ENCODE measurements around the gene FBXO41. TPM values are rescaled to one million over a fixed set of nuclear protein-coding genes. Genes with fewer than 3 reads are reported as not detected.
"Not testable (repeated sequence)": the region's sequence is repeated elsewhere in the genome, so short reads cannot be mapped to it uniquely, and the experiment has no call there.

FBXO41 gene
- polyA plus RNA-seq, 4 donors, result 1.8 to 2.5 (median 1.8) TPM

DNA sequence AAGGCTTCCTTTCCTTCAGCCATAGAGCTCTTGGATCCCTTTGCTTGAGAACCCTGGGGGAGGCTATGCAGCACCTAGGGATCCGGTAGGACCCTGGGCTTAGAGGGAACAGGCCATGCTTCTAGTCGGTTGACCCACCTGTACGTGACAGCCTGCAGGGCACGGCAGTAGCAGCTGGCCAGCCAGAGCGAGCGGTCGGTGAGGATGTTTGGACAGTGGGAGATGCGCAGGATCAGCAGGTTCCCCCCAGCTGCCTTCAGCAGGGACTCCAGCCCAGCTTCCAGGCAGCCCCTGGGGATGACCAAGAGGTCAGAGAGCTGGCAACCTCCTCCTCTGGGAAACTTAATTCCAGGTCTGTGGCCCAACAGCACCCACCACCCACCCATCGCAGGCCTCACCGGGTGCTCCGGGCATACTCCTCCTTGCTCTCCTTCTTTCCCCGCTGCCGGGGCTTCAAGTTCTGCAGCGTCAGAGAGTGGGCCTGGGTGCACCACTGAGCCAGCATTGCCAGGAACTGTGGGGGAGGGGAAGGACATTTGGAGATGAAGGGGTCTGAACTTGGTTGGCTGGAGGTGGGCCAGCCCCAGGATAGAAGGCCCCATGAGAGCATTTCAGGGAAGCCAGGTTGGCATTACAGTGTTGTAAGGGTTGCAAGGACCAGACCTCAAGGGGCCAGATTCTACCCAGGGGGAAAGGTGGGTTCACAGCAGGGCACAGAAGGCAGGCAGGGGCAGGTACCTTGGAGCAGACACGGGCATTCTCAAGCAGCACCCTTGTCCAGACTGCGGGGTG lies 20.5 kb downstream of the FBXO41 start:
- DNase-seq (ENCODE audit: low read depth in 4 of 4, low spot score in 3 of 4), result no peak

DNA sequence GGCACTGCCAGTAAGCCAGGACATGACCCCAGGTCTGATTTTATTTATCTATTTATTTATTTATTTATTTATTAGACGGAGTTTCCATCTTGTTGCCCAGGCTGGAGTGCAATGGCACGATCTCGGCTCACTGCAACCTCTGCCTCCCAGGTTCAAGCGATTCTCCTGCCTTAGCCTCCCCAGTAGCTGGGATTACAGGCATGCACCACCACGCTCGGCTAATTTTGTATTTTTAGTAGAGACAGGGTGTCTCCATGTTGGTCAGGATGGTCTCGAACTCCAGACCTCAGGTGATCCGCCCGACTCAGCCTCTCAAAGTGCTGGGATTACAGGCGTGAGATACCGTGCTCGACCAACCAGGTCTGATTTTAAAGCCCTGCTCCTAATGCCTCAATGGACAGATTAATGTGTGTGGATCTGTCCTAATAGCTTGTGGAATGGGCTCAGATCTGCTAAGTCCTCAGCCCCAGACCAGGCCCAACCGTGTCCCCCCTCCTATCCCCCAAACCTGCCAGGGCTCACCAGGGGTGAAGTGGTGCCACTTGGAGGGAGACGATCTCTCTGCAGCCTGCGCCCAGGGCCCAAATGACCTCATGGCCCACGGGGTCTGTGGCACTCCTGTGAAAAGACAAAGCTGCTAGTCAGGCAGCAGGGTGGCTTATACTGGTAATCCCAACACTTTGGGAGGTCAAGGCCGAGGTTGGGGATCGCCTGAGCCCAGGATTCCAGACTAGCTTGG lies 21.4 kb downstream of the FBXO41 start:
- DNase-seq (ENCODE audit: low read depth in 4 of 4, low spot score in 3 of 4), result not testable (repeated sequence)

DNA sequence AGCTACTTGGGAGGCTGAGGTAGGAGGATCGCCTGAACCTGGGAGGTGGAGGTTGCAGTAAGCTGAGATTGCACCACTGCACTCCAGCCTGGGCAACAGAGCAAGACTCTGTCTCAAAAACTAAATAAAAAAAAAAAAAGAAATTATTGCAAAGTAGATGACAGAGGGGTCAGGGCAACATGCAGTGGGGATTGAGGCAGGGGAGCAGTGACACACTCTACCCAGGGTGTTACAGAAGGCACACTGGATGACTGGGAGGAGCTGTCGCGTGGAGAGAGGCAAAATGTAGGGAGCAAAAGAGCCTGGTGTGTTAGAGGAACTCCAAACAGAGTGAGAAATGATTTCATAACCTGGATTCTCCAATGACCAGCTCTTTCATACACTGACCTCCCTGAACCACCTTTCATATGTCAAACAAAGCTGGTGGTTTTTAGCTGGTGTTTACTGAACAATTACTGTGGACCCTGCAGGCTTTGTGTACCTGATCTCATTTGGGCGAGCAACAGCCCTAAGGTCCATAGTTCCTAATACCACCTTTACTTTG lies 22.1 kb downstream of the FBXO41 start:
- DNase-seq (ENCODE audit: low read depth in 4 of 4, low spot score in 3 of 4), result no peak

DNA sequence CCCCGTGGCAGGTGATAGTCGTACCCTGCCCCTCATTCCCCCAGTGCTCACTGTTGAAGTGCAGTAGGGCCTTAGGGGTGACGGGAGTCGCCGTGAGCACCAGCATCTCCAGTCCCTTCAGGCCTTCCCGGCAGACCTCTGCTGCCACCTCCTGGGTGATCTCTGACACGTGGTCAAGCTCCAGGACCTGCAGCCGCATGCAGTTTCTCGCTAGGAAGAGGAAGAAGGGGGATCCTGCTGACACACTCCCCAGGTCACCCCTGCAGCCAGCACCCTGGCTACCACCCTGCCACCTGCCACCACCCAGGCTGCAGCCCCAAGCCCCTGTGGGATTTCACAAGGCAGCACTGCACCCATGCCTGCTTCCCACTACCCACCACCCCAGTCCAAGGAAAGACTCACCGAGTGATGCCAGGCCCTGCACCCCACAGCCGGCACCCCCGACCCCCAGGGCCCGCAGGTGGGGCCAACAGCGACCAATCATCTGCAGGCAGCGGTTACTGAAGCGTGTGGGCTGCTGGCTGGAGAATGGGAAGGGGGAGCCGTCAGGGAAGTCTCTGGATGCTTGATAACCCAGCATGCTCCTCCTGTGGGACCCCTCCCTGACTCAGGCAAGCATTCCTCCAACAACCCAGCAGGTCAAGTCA lies 23.8 kb downstream of the FBXO41 start:
- no peak for DNase-seq (ENCODE audit: low read depth in 4 of 4, low spot score in 3 of 4)

DNA sequence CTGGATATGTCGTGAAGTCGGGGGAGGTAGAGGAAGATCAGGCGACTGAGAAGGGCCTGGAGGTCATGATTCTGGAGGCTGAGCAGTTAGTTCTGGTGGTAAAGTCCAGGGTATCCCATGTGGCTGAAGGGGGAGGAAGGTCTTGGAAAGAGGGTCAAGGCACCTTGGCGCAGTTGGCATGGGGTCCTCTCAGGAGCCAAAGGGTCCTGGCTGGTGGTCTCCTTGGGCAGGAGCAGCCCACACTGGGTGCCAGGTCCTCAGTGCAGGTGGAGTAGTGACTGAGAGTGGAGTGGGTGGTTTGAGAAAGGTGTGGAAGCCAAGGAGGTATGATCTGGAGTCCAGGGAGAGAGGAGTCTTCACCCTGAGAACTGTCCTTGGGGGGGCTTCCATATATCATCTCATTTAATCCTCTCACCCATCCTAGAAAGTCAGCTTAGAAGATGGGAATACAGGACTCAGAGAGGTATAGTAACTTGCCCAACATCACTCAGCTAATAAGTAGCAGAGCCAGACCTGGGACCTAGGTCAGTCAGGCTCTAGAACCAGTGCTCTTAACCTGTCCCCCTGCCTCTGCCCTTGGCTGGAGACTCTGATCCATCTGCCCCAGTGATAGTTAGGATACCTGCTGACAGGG lies 24.5 kb downstream of the FBXO41 start:
- DNase-seq (ENCODE audit: low read depth in 4 of 4, low spot score in 3 of 4), result no peak

DNA sequence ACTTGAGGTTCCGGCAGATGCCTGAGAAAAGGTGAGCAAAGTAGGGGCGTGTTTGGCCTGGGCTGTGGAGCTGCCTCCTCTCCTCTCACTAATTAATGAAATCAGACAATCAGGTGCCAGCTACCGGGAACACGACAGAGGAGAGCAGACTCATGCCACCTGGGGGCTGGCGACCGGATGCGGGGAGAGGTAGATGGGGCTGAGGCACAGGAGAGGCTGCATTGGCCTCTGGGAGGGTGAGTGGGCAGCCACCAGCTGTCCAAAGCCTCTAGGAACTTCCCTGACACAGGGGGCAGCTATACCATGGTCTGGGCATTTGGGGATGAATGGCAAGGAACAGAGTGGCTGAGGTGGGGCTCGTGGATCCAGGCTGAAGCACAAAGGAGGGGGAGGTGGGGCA lies 25.0 kb downstream of the FBXO41 start:
- DNase-seq (ENCODE audit: low read depth in 4 of 4, low spot score in 3 of 4), result no peak

DNA sequence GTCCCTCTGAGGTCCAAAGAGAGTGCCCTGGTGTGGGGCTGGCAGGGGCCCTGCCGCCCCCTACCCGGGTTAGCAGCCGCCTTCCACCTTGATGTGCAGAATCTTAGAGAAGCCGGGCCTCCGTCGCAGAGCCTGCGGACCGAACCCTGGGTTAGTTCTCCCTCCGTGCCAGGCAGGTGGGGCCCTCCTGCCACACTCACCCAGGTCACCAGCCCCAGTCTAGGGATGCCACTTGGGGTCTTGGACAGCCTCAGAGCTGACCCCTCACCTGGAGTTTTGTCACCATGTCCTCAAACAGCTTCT lies 25.4 kb downstream of the FBXO41 start:
- no peak for DNase-seq (ENCODE audit: low read depth in 4 of 4, low spot score in 3 of 4)

DNA sequence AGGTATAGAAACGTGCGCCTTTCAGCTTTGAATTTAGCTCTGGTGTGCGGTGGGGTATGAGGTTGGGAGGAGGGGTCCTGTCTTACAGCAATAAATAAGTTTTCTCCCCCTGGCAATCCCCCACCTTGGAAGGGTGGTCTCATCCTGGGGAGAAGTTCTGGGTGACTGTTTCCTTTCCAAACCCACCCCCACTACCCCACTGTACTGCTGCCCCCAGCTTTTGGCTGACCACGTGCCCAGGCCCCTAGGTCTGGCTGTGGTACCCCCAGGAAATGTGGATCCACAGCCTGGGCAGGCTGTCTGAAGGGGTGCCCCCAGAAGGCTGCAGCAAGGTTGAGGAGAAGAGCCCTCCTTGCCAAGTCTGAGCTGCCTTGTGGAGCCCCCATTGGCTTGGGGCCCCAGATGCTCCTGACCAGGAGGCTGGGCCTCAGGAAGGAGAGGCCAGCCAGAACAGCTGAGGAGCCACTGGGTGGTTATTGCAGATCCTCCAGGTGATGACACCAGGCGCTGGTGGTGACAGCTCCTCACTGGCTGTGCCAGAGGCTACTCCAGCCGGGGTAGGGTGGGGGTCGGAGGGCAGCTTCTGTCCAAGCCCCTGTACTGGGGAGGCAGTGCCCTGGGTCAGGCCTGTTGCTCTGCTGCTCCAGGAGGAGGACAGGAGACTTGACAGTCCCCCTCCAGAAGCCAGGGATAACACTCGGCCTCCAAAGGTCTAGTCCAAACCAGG lies 25.9 kb downstream of the FBXO41 start:
- no peak for DNase-seq (ENCODE audit: low read depth in 4 of 4, low spot score in 3 of 4)

DNA sequence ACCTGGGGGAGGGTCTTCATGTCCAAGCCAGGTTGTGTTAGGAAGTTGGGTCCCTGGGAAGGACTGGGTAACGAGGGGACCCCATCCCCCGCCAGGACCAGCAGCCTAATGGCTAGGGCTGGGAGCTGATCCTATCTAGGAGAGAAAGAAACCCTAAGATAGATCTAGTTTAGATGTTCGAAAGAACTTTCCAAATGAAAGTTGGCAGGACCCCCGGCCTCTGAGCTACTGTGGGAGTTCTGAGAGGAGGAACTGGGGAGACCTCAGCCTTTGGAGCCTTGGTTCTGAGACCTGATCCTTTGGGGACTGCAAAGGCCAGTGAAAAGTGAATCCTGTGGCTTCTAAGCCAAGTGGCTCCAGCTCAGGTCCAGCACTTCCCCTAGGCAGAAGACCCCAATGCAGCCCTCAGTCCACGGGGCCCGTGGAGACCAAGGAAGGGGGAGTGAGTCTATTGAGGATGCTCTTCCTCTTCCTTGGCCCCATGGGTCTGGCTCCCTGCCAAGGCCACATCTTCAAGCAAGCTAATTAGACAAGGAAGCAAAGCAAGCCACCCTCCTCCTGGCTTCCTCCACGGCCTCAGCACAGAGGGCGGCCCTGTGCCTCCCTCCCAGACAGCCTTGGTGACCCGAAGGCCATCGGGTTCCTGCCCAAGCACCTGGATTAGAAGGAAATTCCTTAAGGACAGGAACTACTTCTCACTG lies 26.7 kb downstream of the FBXO41 start:
- no peak for DNase-seq (ENCODE audit: low read depth in 4 of 4, low spot score in 3 of 4)

DNA sequence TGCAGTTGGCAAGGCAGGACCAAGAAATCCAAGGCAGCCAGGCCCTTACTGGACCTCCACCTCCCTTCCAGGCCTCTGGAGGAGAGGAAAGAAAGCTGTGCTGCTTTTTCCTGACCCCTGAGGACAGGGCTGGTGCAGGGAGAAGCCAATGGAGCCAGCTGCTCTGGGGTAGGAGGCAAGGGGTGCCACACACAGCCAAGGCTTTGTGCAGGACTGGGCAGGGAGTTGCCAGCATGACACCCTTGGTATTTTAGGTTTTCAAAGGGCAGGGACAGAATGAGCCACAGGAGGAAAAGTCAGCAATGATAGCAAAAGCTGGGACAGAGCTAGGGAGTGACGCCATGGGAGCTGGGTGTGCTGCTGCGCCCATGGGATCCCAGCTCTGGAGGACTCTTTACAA lies 27.3 kb downstream of the FBXO41 start:
- no peak for DNase-seq (ENCODE audit: low read depth in 4 of 4, low spot score in 3 of 4)

DNA sequence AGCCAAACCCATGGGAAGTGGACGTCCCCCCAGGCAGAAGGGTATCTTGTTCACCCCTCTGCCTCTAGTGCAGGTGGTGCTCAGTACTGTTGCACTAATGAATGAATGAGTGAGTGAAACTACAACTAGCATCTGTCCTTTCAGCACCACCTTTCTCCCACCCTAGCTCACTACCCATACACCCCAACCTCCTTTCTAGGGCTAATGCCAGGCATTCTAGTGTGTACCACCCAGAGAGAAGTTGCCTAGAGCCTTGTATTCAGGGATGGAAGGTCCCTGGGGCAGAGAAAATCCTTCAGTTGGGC lies 27.7 kb downstream of the FBXO41 start:
- no peak for DNase-seq (ENCODE audit: low read depth in 4 of 4, low spot score in 3 of 4)

DNA sequence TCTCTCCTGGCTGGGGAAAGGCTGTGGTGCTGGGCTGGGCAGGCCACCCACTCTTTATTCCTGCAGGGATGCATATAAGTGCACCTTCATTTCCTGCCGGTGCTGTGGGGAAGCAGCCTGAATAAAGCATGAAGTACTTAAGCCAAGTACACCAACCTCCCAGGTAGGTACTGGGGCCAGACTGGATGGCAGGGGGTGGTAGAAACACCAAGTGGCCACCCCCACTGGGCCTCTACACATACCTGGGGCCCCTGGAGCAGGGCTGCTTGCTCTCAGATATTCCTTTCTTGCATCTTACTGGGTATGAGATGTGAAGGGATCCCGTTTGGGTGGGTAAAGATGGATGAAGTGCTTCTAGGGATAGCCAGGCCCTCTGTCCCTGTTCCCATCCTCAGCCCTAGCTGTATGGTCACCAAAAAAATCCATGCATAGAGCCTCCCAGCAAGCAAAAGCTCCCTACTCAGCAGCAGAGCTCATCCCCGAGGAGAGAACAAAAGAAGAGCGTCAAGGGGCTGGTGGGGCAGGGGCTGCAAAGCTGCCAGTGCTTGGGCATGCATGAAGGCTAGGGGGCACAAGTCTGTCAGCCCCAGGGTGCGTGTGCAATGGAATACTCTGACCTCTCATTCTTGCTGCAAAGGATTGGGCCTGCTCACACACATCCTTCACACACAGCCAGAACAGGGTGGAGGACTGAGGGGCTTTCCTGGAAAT lies 28.2 kb downstream of the FBXO41 start:
- DNase-seq (ENCODE audit: low read depth in 4 of 4, low spot score in 3 of 4), result no peak

DNA sequence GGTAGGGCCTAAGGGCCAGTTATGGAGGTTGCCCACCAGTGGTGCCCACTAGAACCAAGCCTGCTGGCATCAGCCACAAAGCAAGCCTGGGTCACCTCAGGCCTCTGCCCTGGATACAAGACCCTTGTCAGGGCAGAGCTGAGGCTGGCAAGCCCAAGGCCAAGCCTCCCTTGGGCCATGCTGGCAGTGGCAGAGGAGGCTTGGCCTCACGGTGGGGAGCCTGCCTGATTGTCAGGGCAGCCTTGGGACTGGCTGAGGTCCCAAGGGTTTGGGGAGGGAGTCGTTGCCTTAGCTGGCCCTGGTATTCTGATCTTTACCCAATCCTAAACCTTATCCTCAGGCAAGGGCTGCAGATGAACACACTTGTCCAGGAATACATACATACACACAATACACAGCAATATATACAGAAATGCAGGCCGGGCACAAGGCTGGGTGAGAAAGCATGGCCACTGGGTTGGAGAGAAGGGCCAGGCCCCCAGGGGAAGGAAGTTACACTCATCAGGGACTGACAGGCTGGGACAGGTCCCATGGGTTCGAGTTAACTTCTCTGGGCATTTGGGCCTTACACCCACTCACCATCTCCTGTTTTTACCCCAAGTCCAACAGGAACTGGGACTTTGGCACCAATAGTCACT lies 29.2 kb downstream of the FBXO41 start:
- DNase-seq (ENCODE audit: low read depth in 4 of 4, low spot score in 3 of 4), result no peak

DNA sequence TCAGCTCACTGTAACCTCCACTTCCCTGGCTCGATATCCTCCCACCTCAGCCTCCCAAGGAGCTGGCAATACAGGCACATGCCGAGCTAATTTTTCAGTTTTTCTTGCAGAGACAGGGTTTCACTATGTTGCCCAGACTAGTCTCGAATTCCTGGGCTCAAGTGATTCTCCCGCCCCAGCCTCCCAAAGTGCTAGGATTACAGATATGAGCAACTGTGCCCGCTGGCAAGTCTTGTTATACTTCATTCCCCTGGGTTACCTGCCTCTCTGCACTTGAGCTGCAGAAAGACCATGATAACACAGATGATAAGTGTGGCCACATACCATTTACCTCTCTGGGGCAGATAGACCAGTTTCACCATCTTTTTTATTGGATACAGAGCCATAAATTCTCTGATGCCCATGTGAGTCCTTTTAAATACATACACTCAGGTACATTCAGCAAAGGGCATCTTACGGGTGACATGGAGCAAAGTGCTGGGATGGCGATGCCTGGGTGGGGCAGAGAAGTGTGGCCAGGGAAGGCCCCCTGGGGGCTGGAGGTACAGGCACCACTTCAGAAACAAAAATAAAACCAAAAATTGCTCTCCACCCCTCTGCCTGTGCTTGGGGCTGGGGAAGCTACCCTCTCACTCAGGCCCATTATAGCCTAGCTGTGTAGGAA lies 29.8 kb downstream of the FBXO41 start:
- DNase-seq (ENCODE audit: low read depth in 4 of 4, low spot score in 3 of 4), result no peak

DNA sequence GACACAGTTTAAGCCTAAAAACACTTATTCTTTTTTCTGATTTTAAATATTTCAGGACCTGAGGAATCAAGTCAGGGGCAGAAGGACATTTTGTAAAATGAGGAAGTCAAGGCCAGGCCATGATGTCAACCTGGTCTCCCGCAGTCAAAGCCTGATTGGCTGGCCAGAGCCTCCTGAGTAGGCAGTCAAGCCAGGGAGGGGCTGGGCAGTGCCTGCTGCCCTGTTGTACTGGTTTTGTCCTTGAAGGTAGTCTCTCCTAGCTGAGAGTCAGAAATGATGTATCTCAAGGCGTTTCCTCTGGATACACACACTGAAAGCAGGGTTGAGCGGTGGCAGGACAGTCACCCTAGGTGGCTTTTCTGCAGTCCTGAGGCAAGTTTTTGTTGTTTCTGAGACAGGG lies 30.4 kb downstream of the FBXO41 start:
- no peak for DNase-seq (ENCODE audit: low read depth in 4 of 4, low spot score in 3 of 4)

DNA sequence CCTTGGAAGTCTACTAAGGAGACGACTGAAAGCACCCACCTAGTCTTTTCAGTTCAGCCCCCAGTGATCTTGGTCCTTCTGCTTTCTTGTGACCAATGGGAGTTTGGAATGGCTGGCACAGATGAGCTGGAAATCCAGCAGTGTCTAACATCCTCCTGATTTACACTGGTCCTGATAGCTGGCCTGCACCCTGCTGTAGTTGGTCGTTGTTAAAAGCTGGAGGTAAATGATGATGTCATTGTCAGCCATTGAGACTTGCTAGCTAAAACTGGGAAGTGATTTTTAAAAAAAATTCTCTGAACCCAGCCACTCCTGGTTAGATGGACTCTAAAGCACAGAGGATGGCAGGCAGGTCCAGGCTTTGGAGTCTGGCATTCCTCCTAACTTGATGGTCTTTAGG lies 30.9 kb downstream of the FBXO41 start:
- DNase-seq (ENCODE audit: low read depth in 4 of 4, low spot score in 3 of 4), result no peak

DNA sequence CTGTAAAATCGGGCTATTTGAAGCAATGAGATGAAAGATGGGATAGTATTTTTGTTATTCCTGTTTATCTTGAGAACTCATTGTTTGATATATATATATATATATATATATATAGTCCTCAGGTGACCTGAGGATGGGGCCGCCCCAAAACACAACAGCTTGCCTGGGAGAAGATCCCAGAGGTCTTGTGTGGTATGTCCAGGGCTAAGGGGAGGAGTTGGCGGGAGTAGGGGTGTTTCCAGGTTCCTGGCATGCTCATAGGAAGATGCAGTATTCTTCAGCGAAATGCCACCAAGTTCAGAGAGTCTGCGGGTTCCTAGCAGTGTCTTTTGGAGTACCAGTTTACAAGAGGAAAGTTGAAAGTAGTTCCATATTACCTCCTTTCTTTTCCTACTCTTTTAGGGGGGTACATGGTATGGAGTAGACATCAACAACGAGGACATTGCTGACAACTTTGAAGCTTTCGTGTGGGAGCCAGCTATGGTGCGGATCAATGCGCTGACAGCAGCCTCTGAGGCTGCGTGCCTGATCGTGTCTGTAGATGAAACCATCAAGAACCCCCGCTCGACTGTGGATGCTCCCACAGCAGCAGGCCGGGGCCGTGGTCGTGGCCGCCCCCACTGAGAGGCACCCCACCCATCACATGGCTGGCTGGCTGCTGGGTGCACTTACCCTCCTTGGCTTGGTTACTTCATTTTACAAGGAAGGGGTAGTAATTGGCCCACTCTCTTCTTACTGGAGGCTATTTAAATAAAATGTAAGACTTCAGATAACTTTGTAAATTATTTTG lies 31.8 kb downstream of the FBXO41 start:
- DNase-seq (ENCODE audit: low read depth in 4 of 4, low spot score in 3 of 4), result no peak

All from right renal pelvis (tissue), 4 donors.